H1 (cell line): ENCODE measurements around the gene CTNNA3. TPM values are rescaled to one million over a fixed set of nuclear protein-coding genes. Genes with fewer than 3 reads are reported as not detected.

Experiments used
- ATF2 ChIP-seq: IDR thresholded peaks from 2 replicates; pipeline ENCODE4 v1.6.1; 2012; ENCODE audit warnings: low read length, inconsistent platforms
- CTBP2 ChIP-seq: IDR thresholded peaks from 2 replicates; pipeline ENCODE4 v1.7.0; 2011; ENCODE audit warnings: borderline replicate concordance, mild to moderate bottlenecking, moderate library complexity, mixed read lengths, low read length; ENCODE audit not compliant: insufficient read depth, insufficient read length
- E2F6 ChIP-seq: IDR thresholded peaks from 2 replicates; pipeline ENCODE4 v1.6.1; 2012; ENCODE audit warnings: inconsistent platforms
- EP300 ChIP-seq, 2 experiments: IDR thresholded peaks; 1 replicate in 1 of 2; 2 replicates in 1 of 2; pipeline ENCODE4 v1.6.1; 2011 to 2012; ENCODE audit warnings: low read depth in 2 of 2, low read length in 2 of 2, mild to moderate bottlenecking in 2 of 2, borderline replicate concordance in 1 of 2, inconsistent platforms in 1 of 2, moderate library complexity in 1 of 2
- JUN ChIP-seq: IDR thresholded peaks from 2 replicates; pipeline ENCODE4 v1.6.1; 2011; ENCODE audit warnings: low read depth, mild to moderate bottlenecking, improper control_type of control experiment, low read length
- KDM4A ChIP-seq: IDR thresholded peaks from one replicate; pipeline ENCODE4 v1.7.1; 2012; ENCODE audit warnings: low read depth, mild to moderate bottlenecking, moderate library complexity, low read length, inconsistent platforms; ENCODE audit not compliant: severe bottlenecking
- RXRA ChIP-seq: IDR thresholded peaks from 2 replicates; pipeline ENCODE4 v1.6.1; 2011; ENCODE audit warnings: low read depth, mild to moderate bottlenecking, low read length, moderate library complexity; ENCODE audit not compliant: insufficient read depth
- polyA plus RNA-seq, 7 experiments: library from polyadenylated mRNA; depleted of rRNA in 3 of 7; stranded (reverse) in 5 of 7; unstranded in 2 of 7; fragments of >200 nt in 5 of 7; fragments of 200-250 nt in 2 of 7; gene quantifications; 1 replicate in 5 of 7; 2 replicates in 1 of 7; 4 replicates in 1 of 7; pipeline versions ENCODE4 v1.2.1 to v1.2.3, GENCODE V29; 2011 to 2013; ENCODE audit warnings: missing spikeins in 2 of 7, mixed read lengths in 2 of 7
- total RNA-seq: library from RNA; stranded (reverse); fragmentation: NEBNext Ultra II Directional; extraction: Animal tissue kit (Norgen Biotek cat#: 25700); gene quantifications from 2 replicates; pipeline ENCODE4 v1.2.1, GENCODE V29; 2021

Gene CTNNA3
- total and polyA plus RNA-seq, 2 of the 8 experiments (the other 6 are each of a cell fraction or from before 2014, with no cell fraction given), result 1.3 to 1.5 TPM

- no peak for TF ChIP-seq ATF2
- TF ChIP-seq KDM4A, result no peak
- no peak for TF ChIP-seq CTBP2
- TF ChIP-seq EP300 (IDR thresholded peaks at IDR 0.05; ENCODE audit: borderline replicate concordance in 1 of 2, low read depth in 2 of 2, low read length in 2 of 2), result no peak
- TF ChIP-seq JUN, result no peak
- TF ChIP-seq E2F6, result no peak
- no peak for TF ChIP-seq RXRA
These were observed 1044.5 kb downstream of the CTNNA3 start (continued) for GRCh38 chr10:66651308-66652082.
